NCI-H526 (cell line): ENCODE measurements around the gene ZBED4.

ENCODE experiments used
- DNase-seq, 2 experiments: peaks; one replicate each; lab custom pipeline; 2025; lab: John Stamatoyannopoulos, UW

ZBED4 gene

GRCh38 chr22:49878206-49878605 is 24.6 kb downstream of the ZBED4 start:
- DNase-seq = no peak

- no peak for DNase-seq
These were observed 26.2 kb downstream of the ZBED4 start for GRCh38 chr22:49879871-49880270.

GRCh38 chr22:49880281-49880680 is 26.6 kb downstream of the ZBED4 start:
- no peak for DNase-seq

- DNase-seq = no peak
These were observed 28.2 kb downstream of the ZBED4 start for GRCh38 chr22:49881856-49882255.

- no peak for DNase-seq
These were observed 29.1 kb downstream of the ZBED4 start for GRCh38 chr22:49882519-49883293.

- no peak for DNase-seq
These were observed 29.6 kb downstream of the ZBED4 start for GRCh38 chr22:49883294-49883640.

GRCh38 chr22:49884075-49884474 is 30.4 kb downstream of the ZBED4 start:
- DNase-seq = no peak

GRCh38 chr22:49884503-49885260 is 31.0 kb downstream of the ZBED4 start:
- no peak for DNase-seq

- DNase-seq = no peak
These were observed 31.6 kb downstream of the ZBED4 start for GRCh38 chr22:49885281-49885680.

- DNase-seq = no peak
These were observed 32.2 kb downstream of the ZBED4 start for GRCh38 chr22:49885881-49886280.

- DNase-seq = no peak
These were observed 32.9 kb downstream of the ZBED4 start for GRCh38 chr22:49886346-49887063.

- DNase-seq = no peak
These were observed 33.4 kb downstream of the ZBED4 start for GRCh38 chr22:49887064-49887451.

- DNase-seq = no peak
These were observed 34.1 kb downstream of the ZBED4 start for GRCh38 chr22:49887702-49888101.

GRCh38 chr22:49889071-49889470 is 35.4 kb downstream of the ZBED4 start:
- DNase-seq = no peak

- DNase-seq = no peak
These were observed 38.7 kb downstream of the ZBED4 start for GRCh38 chr22:49892226-49892899.

- DNase-seq = no peak
These were observed 39.4 kb downstream of the ZBED4 start for GRCh38 chr22:49893025-49893424.

- DNase-seq = no peak
These were observed 40.8 kb downstream of the ZBED4 start for GRCh38 chr22:49894322-49895054.

- no peak for DNase-seq
These were observed 42.6 kb downstream of the ZBED4 start for GRCh38 chr22:49896201-49896600.

- no peak for DNase-seq
These were observed 43.5 kb downstream of the ZBED4 start for GRCh38 chr22:49897015-49897684.

GRCh38 chr22:49899530-49899929 is 45.9 kb downstream of the ZBED4 start:
- DNase-seq = no peak
